Measurements from ENCODE around the gene PDE11A.

GRCh38 chr2:178029342-178029741, 43.2 kb downstream of the PDE11A start:
- TF ChIP-seq REST (IDR thresholded peaks at IDR 0.05) (no peak), CTCF (IDR thresholded peaks at IDR 0.05) (no peak), MAX (IDR thresholded peaks at IDR 0.05) (no peak), KDM5A (IDR thresholded peaks at IDR 0.05) (no peak)

All from A549 (cell line).